ENCODE measurements around the gene NCL. TPM values are rescaled to one million over a fixed set of nuclear protein-coding genes. Genes with fewer than 3 reads are reported as not detected.

The NCL gene
- polyA plus RNA-seq (99.8 and 101 TPM in 2 replicates), polyA minus RNA-seq (159 and 219 TPM in 2 replicates)

DNA sequence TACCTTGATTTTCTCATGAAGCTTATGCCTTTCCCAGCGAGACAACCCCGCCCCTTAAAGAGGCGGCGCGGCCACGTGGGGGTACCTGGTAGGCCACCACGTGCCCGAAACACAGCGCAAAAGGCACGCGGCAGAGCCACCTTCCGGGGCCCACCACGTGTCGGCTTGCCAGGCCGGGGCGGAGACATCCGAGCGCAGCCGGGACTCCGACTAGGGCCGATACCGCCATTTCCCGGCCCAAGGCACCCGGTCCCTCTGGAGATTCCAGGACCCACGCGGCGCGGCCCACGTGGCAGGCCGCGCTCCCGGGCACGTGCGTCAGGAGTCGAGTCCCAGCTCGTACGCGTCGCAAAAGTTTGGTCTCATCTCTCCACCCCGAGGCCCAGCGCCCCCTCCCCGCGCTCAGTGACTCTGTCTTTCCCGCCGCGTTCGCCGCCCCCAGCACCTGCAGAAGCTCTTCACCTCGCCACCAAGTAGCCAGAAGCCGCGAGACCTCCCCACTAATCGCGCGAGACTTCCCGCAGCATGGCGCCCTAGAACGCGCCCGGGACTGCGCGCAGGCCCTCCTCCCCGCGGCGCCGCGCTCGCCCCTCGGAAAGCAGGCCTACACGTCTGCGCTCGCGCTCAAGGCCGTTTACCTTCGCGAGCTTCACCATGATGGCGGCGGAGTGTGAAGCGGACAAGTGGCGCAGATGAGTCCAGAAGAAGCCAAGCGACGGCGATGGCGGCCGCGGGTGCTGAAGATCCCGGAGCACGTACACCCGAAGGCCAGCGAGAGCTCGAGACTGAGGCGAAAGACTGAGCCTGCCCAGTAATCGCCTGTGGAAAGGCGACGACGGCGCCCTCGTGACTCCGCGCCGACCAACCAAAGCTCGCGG is at the start of gene NCL:
Gene NCL (minus strand): TSS at position 787 of the 878 bp plus-strand sequence. CDS start 131 bp downstream, at position 656.
- no peaks in the 10 kb centered on the region for H3K27me3 ChIP-seq (ENCODE audit: insufficient read depth, low read depth, low read length)
- peaks cover 27% of the 10 kb centered on the region for H3K79me2 ChIP-seq (replicated peaks; ENCODE audit: insufficient read depth, low read length)
- peak within 1 kb of the TSS; percentile 98 for H3K27ac ChIP-seq (ENCODE audit: low read length)
- peaks cover 19% of the 10 kb centered on the region for H3K36me3 ChIP-seq (ENCODE audit: insufficient read depth, low read length)
- peak within 1 kb of the TSS; percentile 100 for H2AFZ ChIP-seq (ENCODE audit: low read depth, low read length)
- H4K20me1 ChIP-seq (ENCODE audit: insufficient read depth) = peaks cover 27% of the 10 kb centered on the region
- no peaks in the 10 kb centered on the region for H3K9me3 ChIP-seq (ENCODE audit: low read length)
- peak within 1 kb of the TSS; percentile 96 for H3K9ac ChIP-seq (ENCODE audit: low read length)
- no peaks in the 10 kb centered on the region for H3F3A ChIP-seq (ENCODE audit: insufficient read depth, low read length, poor library complexity, severe bottlenecking)
- no peaks in the 10 kb centered on the region for H3K9me2 ChIP-seq (ENCODE audit: insufficient read depth, low read length)
- peak within 1 kb of the TSS; percentile 99 for H3K4me3 ChIP-seq (ENCODE audit: low read length)
- TF ChIP-seq EP300 (conservative IDR thresholded peaks at IDR 0.05; ENCODE audit: poor library complexity, severe bottlenecking) (peak; percentile 75), POLR2AphosphoS5 (IDR thresholded peaks at IDR 0.05) (peak; percentile 98), REST (IDR thresholded peaks at IDR 0.05; ENCODE audit: borderline replicate concordance) (peak; percentile 96), CTCF (IDR thresholded peaks at IDR 0.05; ENCODE audit: poor library complexity, severe bottlenecking) (peak; percentile 30), EZH2 (IDR thresholded peaks at IDR 0.05; ENCODE audit: borderline replicate concordance, insufficient read depth, low read length, poor library complexity, severe bottlenecking) (no peak), MXI1 (conservative IDR thresholded peaks at IDR 0.05; ENCODE audit: poor library complexity, severe bottlenecking) (peak; percentile 100), RAD21 (conservative IDR thresholded peaks at IDR 0.05) (peak; percentile 41), SMC3 (conservative IDR thresholded peaks at IDR 0.05; ENCODE audit: poor library complexity) (no peak), TAF1 (IDR thresholded peaks at IDR 0.05; ENCODE audit: low read depth) (peak; percentile 97)
- H3K4me2 ChIP-seq (ENCODE audit: low read length) = peak within 1 kb of the TSS; percentile 100

DNA sequence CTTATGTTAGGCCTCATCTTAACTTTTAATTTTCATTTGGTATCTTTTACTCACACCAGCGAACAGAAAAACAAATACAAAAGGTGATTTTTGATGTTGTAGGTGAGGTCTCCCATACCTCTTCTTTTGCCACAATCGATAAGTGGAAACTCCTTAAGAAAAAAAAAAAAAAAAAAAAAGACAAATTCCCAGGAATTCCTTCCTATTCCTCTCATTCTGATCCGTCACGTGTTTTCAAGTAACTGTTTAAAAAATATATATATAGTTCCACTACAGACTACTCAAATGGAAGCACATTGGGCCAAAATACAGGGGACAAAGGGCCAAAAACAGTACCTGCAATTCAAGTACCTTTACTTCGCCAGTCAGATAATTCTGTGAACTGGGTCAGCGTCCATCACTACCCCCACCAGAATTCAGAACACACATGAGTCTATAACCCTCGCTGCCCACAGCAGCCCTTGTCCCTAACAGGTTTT is 49.5 kb upstream of the NCL start:
- Histone ChIP-seq H3K9me3 (ENCODE audit: low read length) (no peaks in the 10 kb centered on the region), H2AFZ (ENCODE audit: low read depth, low read length) (peak overlapping the region; percentile 35), H3K27me3 (ENCODE audit: insufficient read depth, low read depth, low read length) (no peaks in the 10 kb centered on the region), H3K4me3 (ENCODE audit: low read length) (peak overlapping the region; percentile 97), H3K9me2 (ENCODE audit: insufficient read depth, low read length) (no peaks in the 10 kb centered on the region), H3F3A (ENCODE audit: insufficient read depth, low read length, poor library complexity, severe bottlenecking) (no peaks in the 10 kb centered on the region), H3K4me2 (ENCODE audit: low read length) (peak overlapping the region; percentile 95), H3K27ac (ENCODE audit: low read length) (peak overlapping the region; percentile 77), H4K20me1 (ENCODE audit: insufficient read depth) (no peaks in the 10 kb centered on the region), H3K9ac (ENCODE audit: low read length) (peak overlapping the region; percentile 74), H3K36me3 (ENCODE audit: insufficient read depth, low read length) (no peaks in the 10 kb centered on the region), H3K79me2 (replicated peaks; ENCODE audit: insufficient read depth, low read length) (no peaks in the 10 kb centered on the region)
- TF ChIP-seq SMC3 (conservative IDR thresholded peaks at IDR 0.05; ENCODE audit: poor library complexity) = no peak
- no peak for TF ChIP-seq POLR2AphosphoS5 (IDR thresholded peaks at IDR 0.05)
- TF ChIP-seq TAF1 (IDR thresholded peaks at IDR 0.05; ENCODE audit: low read depth) = no peak
- no peak for TF ChIP-seq MXI1 (conservative IDR thresholded peaks at IDR 0.05; ENCODE audit: poor library complexity, severe bottlenecking)
- no peak for TF ChIP-seq REST (IDR thresholded peaks at IDR 0.05; ENCODE audit: borderline replicate concordance)
- no peak for TF ChIP-seq EP300 (conservative IDR thresholded peaks at IDR 0.05; ENCODE audit: poor library complexity, severe bottlenecking)
- no peak for TF ChIP-seq EZH2 (IDR thresholded peaks at IDR 0.05; ENCODE audit: borderline replicate concordance, insufficient read depth, low read length, poor library complexity, severe bottlenecking)
- TF ChIP-seq RAD21 (conservative IDR thresholded peaks at IDR 0.05) = no peak
- TF ChIP-seq CTCF (IDR thresholded peaks at IDR 0.05; ENCODE audit: poor library complexity, severe bottlenecking) = no peak

Data from neural cell (in vitro differentiated cells).